HFFc6 (cell line): ENCODE data around the gene UNK. TPM values are rescaled to one million over a fixed set of nuclear protein-coding genes. Genes with fewer than 3 reads are reported as not detected.
"Not testable (repeated sequence)": the region's sequence is repeated elsewhere in the genome, so short reads cannot be mapped to it uniquely, and the experiment has no call there.

ENCODE experiments used
- DNase-seq: peaks from one replicate; pipeline ENCODE4 v3.0.0-alpha.2; 2018
- H3K27ac Mint-ChIP-seq: 2 replicates; pipeline ENCODE4 v1.8.0; 2020; ENCODE audit warnings: mild to moderate bottlenecking, mixed read lengths
- H3K27me3 Mint-ChIP-seq: 2 replicates; pipeline ENCODE4 v1.8.0; 2021; ENCODE audit warnings: mild to moderate bottlenecking, moderate library complexity, mixed read lengths; ENCODE audit not compliant: insufficient read depth
- H3K36me3 Mint-ChIP-seq: 2 replicates; pipeline ENCODE4 v1.8.0; 2021; ENCODE audit warnings: low read depth, mixed read lengths
- H3K4me1 Mint-ChIP-seq: 2 replicates; pipeline ENCODE4 v1.8.0; 2020; ENCODE audit warnings: low read depth, mixed read lengths
- H3K4me3 Mint-ChIP-seq: 2 replicates; pipeline ENCODE4 v1.8.0; 2020; ENCODE audit warnings: mild to moderate bottlenecking, moderate library complexity, mixed read lengths
- H3K9me3 Mint-ChIP-seq: 2 replicates; pipeline ENCODE4 v1.8.0; 2020; ENCODE audit warnings: mild to moderate bottlenecking, mixed read lengths
- total RNA-seq, 6 experiments: library from RNA; stranded (reverse); fragmentation: NEBNext Ultra II Directional; extraction: Animal tissue kit (Norgen Biotek cat#: 25700); gene quantifications; 2 replicates in 1 of 6; 3 replicates in 5 of 6; pipeline ENCODE4 v1.2.3, GENCODE V29; 2021
- TF ChIP-seq, protein P1 (sequence below): fragments of 200-600 bp; sonication (generic); IDR thresholded peaks from 2 replicates; pipeline ENCODE4 v1.5.0; 2021; ENCODE audit warnings: antibody characterized with exemption, mild to moderate bottlenecking

Gene UNK
- total RNA-seq, 6 experiments from 2014 or later: 12.7 to 18.6 (median 16.2) TPM

DNA sequence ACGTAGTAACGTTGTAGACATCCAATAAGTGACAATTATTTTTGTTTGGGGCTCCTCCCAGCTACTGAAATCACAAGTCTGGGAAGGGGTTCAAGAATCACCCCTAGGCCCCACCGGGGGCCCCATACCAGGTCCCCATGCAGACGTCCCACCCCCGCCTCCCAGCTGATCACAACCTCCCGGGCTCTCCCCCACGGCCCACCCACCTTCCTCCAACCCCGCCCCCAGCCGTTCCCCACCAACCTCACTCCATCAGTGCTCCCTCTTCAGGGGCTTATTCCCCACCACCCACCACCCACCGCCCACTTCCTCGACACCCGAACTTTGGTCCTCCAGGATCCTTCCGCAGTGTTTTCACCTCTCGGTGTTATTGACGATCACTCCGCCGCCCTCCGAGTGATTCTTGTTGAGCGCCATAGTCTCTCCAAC is 70.3 kb downstream of the UNK start:
- H3K27me3 Mint-ChIP-seq: no peaks in the 10 kb centered on the region
- no peaks in the 10 kb centered on the region; the same call in 1 of the 2 replicates for H3K36me3 Mint-ChIP-seq
- DNase-seq: no peak
- H3K27ac Mint-ChIP-seq: no peak overlapping the region
- no peak overlapping the region for H3K4me3 Mint-ChIP-seq
- no peaks in the 10 kb centered on the region for H3K9me3 Mint-ChIP-seq
- H3K4me1 Mint-ChIP-seq: peaks cover 7% of the 10 kb centered on the region
- TF ChIP-seq, protein P1, sequence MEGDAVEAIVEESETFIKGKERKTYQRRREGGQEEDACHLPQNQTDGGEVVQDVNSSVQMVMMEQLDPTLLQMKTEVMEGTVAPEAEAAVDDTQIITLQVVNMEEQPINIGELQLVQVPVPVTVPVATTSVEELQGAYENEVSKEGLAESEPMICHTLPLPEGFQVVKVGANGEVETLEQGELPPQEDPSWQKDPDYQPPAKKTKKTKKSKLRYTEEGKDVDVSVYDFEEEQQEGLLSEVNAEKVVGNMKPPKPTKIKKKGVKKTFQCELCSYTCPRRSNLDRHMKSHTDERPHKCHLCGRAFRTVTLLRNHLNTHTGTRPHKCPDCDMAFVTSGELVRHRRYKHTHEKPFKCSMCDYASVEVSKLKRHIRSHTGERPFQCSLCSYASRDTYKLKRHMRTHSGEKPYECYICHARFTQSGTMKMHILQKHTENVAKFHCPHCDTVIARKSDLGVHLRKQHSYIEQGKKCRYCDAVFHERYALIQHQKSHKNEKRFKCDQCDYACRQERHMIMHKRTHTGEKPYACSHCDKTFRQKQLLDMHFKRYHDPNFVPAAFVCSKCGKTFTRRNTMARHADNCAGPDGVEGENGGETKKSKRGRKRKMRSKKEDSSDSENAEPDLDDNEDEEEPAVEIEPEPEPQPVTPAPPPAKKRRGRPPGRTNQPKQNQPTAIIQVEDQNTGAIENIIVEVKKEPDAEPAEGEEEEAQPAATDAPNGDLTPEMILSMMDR: no peak

DNA sequence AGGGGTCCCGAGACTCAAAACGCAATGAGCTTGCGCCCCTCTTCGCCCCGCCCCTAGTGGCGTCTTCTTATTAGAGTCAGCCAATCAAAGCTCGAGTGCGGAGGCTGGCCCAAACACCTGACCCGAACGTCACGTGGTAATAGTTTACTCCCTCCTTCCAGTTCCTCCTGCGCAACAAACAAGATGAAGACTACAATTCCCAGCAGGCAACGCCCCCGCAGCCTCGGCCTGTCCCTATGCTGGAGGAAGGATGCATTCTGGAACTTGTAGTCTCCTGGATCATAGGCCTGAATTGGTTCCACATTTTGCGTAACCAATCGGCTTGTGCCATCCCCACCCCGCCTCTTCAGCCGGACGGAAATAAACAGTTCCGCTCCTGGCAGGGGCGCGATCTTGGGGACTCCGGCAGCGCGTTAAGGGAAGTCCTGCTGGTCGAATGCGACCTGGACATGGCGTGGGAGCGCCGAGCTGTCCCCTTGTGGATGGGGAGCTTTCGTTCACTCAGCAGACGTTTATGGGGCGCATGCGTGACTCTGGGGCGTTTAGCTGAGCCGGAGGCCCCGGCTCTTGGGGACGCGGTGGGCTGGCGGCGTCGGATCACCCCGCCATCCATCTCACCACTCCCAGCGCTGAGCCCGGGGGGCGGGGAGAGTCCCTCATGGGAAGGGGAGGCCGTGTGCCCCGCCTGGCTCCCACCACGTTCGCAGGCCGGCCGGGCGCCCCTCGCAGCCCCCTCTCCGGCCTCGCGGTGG is 70.9 kb downstream of the UNK start, which contains the start of gene WBP2:
TSS of gene WBP2 (minus strand) at position 26 of the 752 bp plus-strand sequence. CDS start 38 bp downstream, outside the sequence.
- H3K4me1 Mint-ChIP-seq: peaks cover 7% of the 10 kb centered on the region
- H3K27ac Mint-ChIP-seq: no peak within 1 kb of the TSS; the same call in 1 of the 2 replicates
- TF ChIP-seq, protein P1: peak; percentile 27; the same call in 1 of the 2 replicates
- DNase-seq: peak; percentile 100
- no peaks in the 10 kb centered on the region for H3K36me3 Mint-ChIP-seq
- no peak within 1 kb of the TSS for H3K4me3 Mint-ChIP-seq
- H3K27me3 Mint-ChIP-seq: no peaks in the 10 kb centered on the region
- H3K9me3 Mint-ChIP-seq: no peaks in the 10 kb centered on the region

- Mint-ChIP-seq H3K27ac (no peak overlapping the region; the same call in 1 of the 2 replicates), H3K27me3 (no peaks in the 10 kb centered on the region), H3K4me1 (peaks cover 7% of the 10 kb centered on the region), H3K9me3 (no peaks in the 10 kb centered on the region), H3K36me3 (no peaks in the 10 kb centered on the region), H3K4me3 (no peak overlapping the region)
- no peak for DNase-seq
- TF ChIP-seq, protein P1: peak; percentile 56
Observed at GRCh38 chr17:75856062-75856756, 71.6 kb downstream of the UNK start.

- peaks cover 16% of the 10 kb centered on the region for H3K4me1 Mint-ChIP-seq
- not testable (repeated sequence) for H3K4me3 Mint-ChIP-seq, H3K36me3 Mint-ChIP-seq, H3K27ac Mint-ChIP-seq, H3K9me3 Mint-ChIP-seq, DNase-seq, H3K27me3 Mint-ChIP-seq
Observed at GRCh38 chr17:75859358-75859757, 74.8 kb downstream of the UNK start.

- Mint-ChIP-seq H3K9me3 (no peaks in the 10 kb centered on the region), H3K27me3 (no peaks in the 10 kb centered on the region; the same call in 1 of the 2 replicates), H3K4me1 (peaks cover 16% of the 10 kb centered on the region), H3K36me3 (no peaks in the 10 kb centered on the region), H3K4me3 (no peak overlapping the region), H3K27ac (no peak overlapping the region)
- TF ChIP-seq, protein P1: no peak
- DNase-seq: no peak
Observed at GRCh38 chr17:75861927-75862317, 77.3 kb downstream of the UNK start.

DNA sequence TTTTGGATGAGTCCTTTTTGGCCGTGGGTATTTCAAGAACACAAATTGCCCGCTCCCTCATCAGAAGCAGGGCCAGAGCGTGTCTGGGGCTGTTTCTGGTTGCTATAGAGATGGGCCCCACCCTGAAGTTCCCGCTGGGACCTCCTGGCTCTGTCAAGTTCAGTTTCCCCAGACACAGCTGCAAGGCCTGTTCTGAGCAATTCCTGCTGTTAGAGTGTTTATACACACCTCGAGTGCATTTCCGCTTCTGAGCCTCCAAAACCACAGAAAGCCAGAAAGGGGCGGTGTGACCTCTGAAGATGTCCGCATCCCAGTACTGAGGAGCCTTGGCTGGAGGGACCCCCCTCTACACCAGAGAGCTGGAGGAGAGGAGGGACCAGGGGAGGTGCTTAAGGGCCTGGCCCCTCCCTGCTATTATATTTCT is 79.9 kb downstream of the UNK start:
- Mint-ChIP-seq H3K4me1 (peaks cover 23% of the 10 kb centered on the region), H3K4me3 (no peak overlapping the region), H3K9me3 (no peaks in the 10 kb centered on the region), H3K27ac (peak overlapping the region; percentile 52), H3K27me3 (no peaks in the 10 kb centered on the region; the same call in none of the 2 replicates), H3K36me3 (no peaks in the 10 kb centered on the region)
- DNase-seq: peak; percentile 55
- TF ChIP-seq, protein P1: no peak

- not testable (repeated sequence) for H3K4me3 Mint-ChIP-seq, H3K9me3 Mint-ChIP-seq, H3K36me3 Mint-ChIP-seq, DNase-seq, H3K27ac Mint-ChIP-seq, H3K27me3 Mint-ChIP-seq
- H3K4me1 Mint-ChIP-seq: peaks cover 27% of the 10 kb centered on the region
Observed at GRCh38 chr17:75864887-75865286, 80.3 kb downstream of the UNK start.

GRCh38 chr17:75865404-75866188 is 81.0 kb downstream of the UNK start:
- not testable (repeated sequence) for H3K27me3 Mint-ChIP-seq, H3K9me3 Mint-ChIP-seq, H3K27ac Mint-ChIP-seq, DNase-seq, H3K4me3 Mint-ChIP-seq, H3K36me3 Mint-ChIP-seq
- H3K4me1 Mint-ChIP-seq: peaks cover 27% of the 10 kb centered on the region
